Stimulated activated CD4-positive, alpha-beta T cell treated with anti-CD3 and anti-CD28 coated beads, Interleukin-1b, Interleukin-23, amount 100 ng/mL, for 48 hours (primary cell): ENCODE data around the gene HLA-B.
"Not testable (repeated sequence)": the region's sequence is repeated elsewhere in the genome, so short reads cannot be mapped to it uniquely, and the experiment has no call there.

Source experiments
- DNase-seq: peaks from one replicate; pipeline ENCODE4 v3.0.0-alpha.2; 2020

HLA-B gene

DNA sequence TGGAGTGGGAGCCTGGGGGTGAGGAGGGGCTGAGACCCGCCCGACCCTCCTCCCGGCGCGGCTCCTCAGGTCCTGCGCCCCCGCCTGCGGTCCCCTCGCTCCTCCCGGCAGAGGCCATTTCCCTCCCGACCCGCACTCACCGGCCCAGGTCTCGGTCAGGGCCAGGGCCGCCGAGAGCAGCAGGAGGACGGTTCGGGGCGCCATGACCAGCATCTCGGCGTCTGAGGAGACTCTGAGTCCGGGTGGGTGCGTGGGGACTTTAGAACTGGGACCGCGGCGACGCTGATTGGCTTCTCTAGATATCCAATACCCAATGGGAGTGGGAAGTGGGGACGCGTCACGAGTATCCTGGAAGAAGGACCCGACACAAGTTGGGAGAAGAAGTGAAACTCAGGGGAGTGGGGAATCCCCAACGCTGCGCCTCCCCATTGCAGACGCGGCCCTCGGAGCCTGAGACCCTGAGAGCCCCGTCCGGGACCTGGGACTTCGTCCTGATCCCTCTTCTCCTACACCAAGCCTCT is at the start of gene HLA-B:
Gene HLA-B (minus strand): TSS at position 234 of the 521 bp plus-strand sequence. CDS start 21 bp downstream, at position 213.
- peak; percentile 74 for DNase-seq

DNA sequence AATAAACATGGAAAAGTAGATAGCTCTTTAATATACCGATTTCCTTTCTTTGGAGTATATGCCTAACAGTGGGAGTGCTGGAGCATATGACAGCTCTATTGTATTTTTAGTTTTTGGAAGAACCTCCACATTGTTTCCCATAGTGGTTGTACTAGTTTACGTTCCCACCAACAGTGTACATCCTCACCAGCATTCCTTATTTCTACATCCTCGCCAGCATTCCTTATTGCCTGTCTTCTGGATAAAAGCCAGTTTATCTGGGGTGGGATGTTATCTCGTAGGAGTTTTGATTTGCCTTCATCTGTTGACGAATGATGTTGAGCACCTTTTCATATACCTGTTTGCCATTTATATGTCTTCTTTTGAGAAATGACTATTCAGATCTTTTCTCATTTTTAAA is 49.0 kb upstream of the HLA-B start:
- no peak for DNase-seq

DNA sequence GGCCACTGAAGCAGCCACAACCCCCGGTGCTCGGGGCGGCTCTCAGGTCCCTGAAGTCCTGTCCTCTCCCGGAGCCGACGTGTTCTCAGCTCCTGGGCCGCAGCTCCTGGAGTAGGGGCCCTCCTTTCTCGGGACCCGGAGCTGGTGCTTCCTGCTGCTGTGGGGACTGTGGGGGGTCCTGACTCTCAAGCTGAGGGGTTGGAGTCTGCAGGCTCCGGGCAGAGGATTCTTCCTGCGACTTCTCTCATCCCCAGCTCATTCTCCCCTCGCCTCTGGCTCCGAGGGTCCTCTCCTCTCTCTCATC is 47.0 kb upstream of the HLA-B start:
- not testable (repeated sequence) for DNase-seq

GRCh38 chr6:31403283-31404060 is 46.5 kb upstream of the HLA-B start, which contains the start of gene MICA:
Gene MICA, plus strand, starts transcription at chr6:31403595. Its CDS starts 38 bp downstream, at chr6:31403633.
- peak; percentile 67 for DNase-seq

GRCh38 chr6:31402324-31403282 is 45.6 kb upstream of the HLA-B start:
- DNase-seq, result peak; percentile 20

DNA sequence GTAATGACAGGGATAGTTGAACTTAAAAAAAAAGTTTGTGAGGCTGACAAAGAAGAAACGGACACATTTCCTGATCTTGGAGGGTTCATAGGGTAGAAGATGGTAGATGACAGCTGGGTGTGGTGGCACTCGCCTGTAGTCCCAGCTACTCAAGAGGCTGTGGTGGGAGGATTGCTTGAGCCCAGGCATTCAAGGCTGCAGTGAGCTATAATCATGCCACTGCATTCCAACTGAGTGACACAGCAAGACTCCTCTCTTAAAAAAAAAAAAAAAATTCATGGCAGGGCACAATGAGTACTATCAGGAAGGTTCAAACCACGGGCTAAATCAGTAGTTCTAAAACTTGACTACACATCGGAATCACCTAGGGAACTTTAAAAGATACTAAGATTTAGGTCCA is 44.4 kb upstream of the HLA-B start:
- DNase-seq, result no peak

DNA sequence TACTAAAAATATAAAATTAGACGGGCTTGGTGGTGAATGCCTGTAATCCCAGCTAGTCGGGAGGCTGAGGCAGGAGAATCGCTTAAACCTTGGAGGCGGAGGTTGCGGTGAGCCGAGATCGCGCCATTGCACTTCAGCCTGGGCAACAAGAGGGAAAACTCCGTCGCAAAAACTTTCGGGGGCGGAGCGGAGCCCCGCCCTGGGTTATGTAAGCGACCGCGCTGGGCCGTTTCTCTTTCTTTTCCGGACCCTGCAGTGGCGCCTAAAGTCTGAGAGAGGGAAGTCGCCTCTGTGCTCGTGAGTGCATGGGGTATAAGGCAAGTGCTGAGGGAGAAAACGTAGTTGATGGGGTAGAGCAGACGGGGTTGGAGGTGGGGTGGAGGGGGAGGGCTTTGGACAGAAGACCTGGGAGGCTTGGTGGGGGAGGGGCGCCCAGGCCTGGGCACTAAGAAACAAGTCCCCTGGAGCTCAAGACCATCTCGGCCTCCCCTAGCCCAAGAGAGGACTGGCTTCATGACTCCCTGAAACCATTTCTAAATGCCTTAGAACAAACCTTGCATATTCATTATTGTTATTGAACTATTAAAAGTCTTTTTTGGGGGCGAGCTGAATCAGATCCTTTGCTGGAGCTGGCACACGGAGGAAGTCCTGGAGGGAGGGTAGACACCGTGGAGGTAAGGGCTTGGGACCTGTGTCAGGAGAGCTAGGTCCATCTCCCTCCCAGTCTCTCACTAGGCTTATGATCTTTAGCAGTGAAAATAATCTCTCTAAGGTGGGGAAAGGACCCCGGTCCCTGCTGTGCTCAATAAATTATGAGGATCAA is 43.7 kb upstream of the HLA-B start:
- peak; percentile 60 for DNase-seq

DNA sequence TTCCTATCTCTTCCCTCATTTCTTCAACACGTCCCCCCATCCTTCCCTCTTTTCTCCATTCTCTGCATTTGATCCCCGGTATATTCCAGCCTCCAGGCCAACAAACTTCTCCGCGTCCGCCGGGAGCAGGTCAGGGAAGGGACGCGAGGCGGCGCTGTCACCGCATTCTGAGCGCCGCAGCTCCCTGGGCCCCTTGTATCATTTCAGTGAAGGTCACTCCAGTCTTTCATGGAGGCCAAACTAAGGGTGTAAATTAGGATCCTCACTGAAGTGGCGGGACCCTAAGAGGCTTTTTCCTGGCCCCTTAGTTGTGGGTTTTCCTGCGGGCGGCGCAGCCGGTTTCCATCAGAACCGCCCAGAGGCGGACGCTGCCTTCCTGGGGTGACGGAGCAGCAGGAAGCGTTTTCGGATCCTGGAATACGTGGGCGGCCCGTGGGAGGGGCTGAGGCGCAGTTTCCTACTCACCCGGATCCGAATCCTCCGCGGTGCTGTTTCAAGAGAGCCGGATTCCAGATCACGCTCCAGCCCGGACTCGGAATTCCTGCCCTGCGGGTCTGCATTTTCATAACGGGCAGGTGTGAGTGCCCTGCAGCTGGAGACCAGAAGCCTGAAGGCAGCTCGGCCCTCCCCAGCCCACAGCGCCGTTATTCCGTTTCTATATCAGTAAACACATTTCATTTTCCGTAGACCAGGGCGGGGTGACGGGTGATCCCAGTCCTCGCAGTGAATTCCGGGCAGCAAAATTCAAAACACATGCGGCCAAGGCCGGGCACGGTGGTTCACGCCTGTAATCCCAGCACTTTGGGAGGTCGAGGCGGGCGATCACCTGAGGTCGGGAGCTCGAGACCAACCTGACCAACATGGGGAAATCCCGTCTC is 42.8 kb upstream of the HLA-B start:
- DNase-seq, result peak; percentile 53

- no peak for DNase-seq
These were observed 41.0 kb upstream of the HLA-B start for GRCh38 chr6:31397901-31398525.

DNA sequence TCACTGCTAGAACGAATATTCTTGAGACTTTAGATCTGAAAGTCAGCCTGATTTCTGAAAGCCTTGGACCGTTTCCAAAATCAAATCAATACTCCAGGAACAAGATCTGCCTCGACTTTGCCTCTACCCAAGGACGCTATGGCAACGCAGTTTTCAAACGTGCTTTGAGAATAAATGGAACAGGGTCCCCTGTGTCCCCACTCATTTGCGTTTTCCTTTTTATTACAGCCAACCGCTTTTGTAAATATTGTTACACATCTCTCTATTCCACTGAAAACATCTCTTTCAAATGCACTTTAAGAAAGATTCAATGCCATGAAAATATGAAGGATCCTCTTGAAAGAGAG is 40.1 kb upstream of the HLA-B start:
- DNase-seq, result not testable (repeated sequence)

DNA sequence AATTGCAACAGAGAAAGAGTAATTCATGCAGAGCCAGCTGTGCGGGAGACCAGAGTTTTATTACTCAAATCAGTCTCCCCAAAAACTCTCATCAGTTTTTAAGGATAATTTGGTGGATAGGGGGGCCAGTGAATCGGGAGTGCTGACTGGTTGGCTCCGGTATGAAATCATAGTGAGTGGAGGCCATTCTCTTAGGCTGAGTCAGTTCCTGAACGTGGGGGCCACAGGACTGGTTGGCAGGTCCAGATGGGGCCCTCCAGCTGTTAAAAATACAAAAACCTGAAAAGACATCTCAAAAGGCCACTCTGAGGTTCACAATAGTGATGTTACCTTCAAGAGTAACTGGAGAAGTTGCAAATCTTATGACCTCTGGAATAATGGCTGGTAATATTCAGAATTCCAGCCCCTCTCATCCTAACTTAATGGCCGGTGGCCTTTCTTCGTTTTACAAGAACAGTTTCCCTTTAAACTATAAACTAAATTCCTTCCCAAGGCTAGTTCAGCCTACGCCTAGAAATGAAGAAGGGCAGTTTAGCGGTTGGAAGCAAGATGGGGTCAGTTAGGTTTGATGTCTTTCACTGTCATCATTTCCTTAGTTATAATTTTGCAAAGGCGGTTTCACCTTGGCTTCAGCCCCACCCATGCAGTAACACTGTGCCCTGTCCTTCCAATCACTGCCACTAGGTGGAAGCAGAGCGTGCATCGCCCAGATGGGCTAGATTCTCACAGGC is 39.6 kb upstream of the HLA-B start:
- DNase-seq, result peak; percentile 86

DNA sequence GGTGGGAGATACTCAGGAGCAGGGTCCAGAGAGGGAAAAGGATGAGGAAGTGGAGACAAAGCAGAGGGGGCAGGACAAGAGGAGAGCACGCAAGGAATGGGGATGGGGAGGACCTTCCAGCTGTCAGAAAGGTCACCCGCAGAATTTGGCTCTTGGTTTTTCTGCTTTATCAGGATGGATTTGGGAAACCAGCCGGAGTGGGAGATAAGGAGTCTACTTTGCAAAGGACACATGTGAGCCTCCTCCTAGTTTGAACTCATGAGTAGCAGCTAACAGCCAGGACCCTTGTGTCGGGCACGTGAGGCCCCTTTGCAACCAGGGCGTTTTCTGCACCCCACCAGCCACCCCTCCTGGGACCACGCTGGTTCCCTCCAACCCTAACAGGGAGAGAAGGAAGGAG is 38.9 kb upstream of the HLA-B start:
- DNase-seq, result no peak

- no peak for DNase-seq
These were observed 37.4 kb upstream of the HLA-B start for GRCh38 chr6:31394381-31394780.

- DNase-seq, result no peak
These were observed 37.0 kb upstream of the HLA-B start for GRCh38 chr6:31393932-31394331.

DNA sequence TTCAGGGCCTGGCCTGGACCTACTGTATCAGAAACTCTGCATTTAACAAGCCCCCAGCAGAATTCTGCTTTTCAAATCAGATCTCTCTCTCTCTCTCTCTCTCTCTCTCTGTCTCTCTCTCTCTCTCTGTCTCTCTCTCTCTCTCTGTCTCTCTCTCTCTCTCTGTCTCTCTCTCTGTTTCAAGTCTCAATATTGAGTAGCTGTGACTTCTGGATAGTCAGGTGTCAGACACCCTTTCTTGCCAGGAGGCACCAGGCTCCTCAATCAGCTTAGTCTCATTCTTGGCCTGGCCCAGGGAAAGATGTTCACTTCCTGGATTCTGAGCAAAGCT is 32.8 kb upstream of the HLA-B start:
- DNase-seq, result not testable (repeated sequence)

DNA sequence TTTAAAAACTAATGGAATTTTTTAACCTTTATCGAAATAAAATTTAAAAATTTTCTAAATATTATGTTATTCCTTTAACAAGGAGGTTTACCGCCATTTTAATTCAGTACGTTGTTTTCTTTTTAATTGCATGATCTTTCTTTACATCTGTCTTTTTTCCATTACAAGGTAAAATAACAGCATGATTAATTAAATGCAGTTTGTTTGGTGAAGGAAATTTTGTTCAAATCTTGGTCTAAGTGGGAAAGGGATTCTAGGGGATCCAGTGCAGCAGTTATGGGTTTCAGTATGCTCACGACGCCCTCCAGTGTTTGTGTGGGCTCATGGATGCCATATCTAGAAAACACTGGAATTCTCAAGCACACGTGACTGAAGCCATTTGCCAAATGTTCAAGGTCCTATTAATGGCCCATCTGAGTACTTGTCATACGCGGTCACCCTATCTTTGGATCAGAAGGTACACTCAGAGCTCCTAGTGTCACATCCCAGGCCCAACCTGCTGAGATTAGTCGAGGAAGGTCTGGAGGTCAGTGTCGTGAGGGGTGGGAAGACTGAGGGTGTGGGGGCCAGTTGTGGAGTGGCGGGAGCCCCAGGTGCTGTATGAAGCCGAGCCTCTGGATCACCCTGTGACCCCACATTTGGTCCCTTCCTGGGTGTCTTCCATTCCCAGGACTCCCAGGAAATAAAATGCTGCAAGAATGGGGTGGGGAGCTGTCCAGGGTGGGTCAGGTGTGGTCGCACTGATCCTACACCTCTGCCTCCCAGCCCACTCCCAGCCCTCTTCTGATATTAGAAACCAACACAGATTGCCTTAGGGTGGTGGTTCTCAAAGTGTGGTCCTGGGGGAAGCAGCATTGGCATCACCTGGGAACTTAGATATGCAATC is 32.2 kb upstream of the HLA-B start:
- DNase-seq, result not testable (repeated sequence)

- no peak for DNase-seq
These were observed 30.0 kb upstream of the HLA-B start for GRCh38 chr6:31386977-31387376.

DNA sequence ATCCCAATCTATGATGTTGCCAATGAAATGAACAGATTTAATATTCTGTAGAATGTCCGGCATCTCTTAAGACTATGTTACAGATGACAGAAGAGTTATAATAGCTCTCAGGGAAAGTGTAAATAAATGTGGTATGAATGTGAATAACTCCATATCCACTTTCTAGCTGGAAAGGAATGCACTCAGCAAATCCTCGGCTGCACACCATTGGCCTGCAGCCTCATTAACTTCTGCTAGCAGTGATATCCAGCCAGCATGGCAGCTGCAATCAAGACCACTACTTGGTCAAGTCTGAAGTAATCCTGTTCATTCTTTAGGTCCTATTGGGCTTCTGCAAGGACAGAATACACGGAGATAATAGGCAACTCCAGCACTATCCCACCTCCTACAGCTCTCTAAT is 29.1 kb upstream of the HLA-B start:
- no peak for DNase-seq

- DNase-seq, result no peak
These were observed 28.1 kb upstream of the HLA-B start for GRCh38 chr6:31385041-31385440.

DNA sequence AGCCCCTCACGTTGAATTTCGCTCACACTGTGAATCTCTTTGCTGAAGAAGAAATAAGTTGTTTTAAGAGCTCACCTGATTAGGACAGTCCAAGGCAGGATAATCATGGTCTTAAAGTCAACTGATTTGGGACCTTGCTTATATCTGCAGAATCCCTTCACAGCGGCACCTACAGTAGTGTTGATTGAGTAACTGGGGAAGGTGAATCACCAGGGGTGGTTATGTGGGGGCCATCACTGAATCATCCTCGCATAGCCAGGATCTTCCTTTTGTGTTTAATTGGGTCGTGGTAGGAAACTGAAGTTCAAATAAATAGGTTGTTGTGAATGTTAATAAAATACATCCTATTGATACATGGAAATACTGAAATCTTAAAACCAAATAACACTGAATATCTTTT is 26.2 kb upstream of the HLA-B start:
- no peak for DNase-seq
